Measurements from ENCODE around the gene PDE3A. TPM values are rescaled to one million over a fixed set of nuclear protein-coding genes. Genes with fewer than 3 reads are reported as not detected.

Gene PDE3A
- total RNA-seq, 1 experiment from 2014 or later, result 0.58 TPM

- no peak overlapping the region for H3K4me3 ChIP-seq (ENCODE audit: low read length)
- H3K4me1 ChIP-seq (ENCODE audit: insufficient read depth, low read length), result peaks cover 3% of the 10 kb centered on the region; the same call in 1 of the 2 replicates
- no peaks in the 10 kb centered on the region for H3K9me2 ChIP-seq (replicated peaks; ENCODE audit: low read length)
- no peak overlapping the region for H3K4me2 ChIP-seq (ENCODE audit: low read length)
- H3K27me3 ChIP-seq (ENCODE audit: low read length), result no peaks in the 10 kb centered on the region
- H4K20me1 ChIP-seq (ENCODE audit: low read length), result no peaks in the 10 kb centered on the region
- no peak overlapping the region for H2AFZ ChIP-seq (ENCODE audit: low read length)
- H3K36me3 ChIP-seq (ENCODE audit: low read depth, low read length), result no peaks in the 10 kb centered on the region
- no peaks in the 10 kb centered on the region for H3K9me3 ChIP-seq (ENCODE audit: low read length)
- H3K27ac ChIP-seq (ENCODE audit: low read length), result no peak overlapping the region
- TF ChIP-seq, protein P1, sequence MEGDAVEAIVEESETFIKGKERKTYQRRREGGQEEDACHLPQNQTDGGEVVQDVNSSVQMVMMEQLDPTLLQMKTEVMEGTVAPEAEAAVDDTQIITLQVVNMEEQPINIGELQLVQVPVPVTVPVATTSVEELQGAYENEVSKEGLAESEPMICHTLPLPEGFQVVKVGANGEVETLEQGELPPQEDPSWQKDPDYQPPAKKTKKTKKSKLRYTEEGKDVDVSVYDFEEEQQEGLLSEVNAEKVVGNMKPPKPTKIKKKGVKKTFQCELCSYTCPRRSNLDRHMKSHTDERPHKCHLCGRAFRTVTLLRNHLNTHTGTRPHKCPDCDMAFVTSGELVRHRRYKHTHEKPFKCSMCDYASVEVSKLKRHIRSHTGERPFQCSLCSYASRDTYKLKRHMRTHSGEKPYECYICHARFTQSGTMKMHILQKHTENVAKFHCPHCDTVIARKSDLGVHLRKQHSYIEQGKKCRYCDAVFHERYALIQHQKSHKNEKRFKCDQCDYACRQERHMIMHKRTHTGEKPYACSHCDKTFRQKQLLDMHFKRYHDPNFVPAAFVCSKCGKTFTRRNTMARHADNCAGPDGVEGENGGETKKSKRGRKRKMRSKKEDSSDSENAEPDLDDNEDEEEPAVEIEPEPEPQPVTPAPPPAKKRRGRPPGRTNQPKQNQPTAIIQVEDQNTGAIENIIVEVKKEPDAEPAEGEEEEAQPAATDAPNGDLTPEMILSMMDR (conservative IDR thresholded peaks at IDR 0.05; ENCODE audit: low read depth, low read length), result no peak
- TF ChIP-seq EZH2 (IDR thresholded peaks at IDR 0.05; ENCODE audit: low read length, unreplicated experiment), result no peak
- TF ChIP-seq EZH2phosphoT487 (IDR thresholded peaks at IDR 0.05; ENCODE audit: borderline replicate concordance, low read length), result no peak
- POLR2A ChIA-PET (ENCODE audit: unreplicated experiment), result no interaction called here
- H3K9ac ChIP-seq (ENCODE audit: low read length), result no peak overlapping the region
- CTCF ChIA-PET, result no interaction called here
- no peaks in the 10 kb centered on the region for H3F3A ChIP-seq (ENCODE audit: low read length, unreplicated experiment)
- no peaks in the 10 kb centered on the region for H3K79me2 ChIP-seq (ENCODE audit: low read length)
- no peak for ATAC-seq
- no TSS peak for BruUV-seq (replicated peaks)
- intact Hi-C loops (cut with micrococcal nuclease), result loop anchor here (2.0 kb wide), 1 partner anchor 103 kb away; no protein-coding TSS in a partner anchor
- DNase-seq, result no peak
These were observed 127.7 kb downstream of the PDE3A start for GRCh38 chr12:20495997-20496396.

- TF ChIP-seq EZH2phosphoT487 (IDR thresholded peaks at IDR 0.05; ENCODE audit: borderline replicate concordance, low read length) (no peak), EZH2 (IDR thresholded peaks at IDR 0.05; ENCODE audit: low read length, unreplicated experiment) (no peak)
- TF ChIP-seq, protein P1 (conservative IDR thresholded peaks at IDR 0.05; ENCODE audit: low read depth, low read length), result no peak
- CTCF ChIA-PET, result no interaction called here
- Histone ChIP-seq H3K27ac (ENCODE audit: low read length) (no peak overlapping the region), H3K36me3 (ENCODE audit: low read depth, low read length) (no peaks in the 10 kb centered on the region), H3K9me2 (replicated peaks; ENCODE audit: low read length) (no peaks in the 10 kb centered on the region), H3K9ac (ENCODE audit: low read length) (no peak overlapping the region), H3K27me3 (ENCODE audit: low read length) (no peaks in the 10 kb centered on the region), H3K4me1 (ENCODE audit: insufficient read depth, low read length) (peaks cover 3% of the 10 kb centered on the region; the same call in 1 of the 2 replicates), H4K20me1 (ENCODE audit: low read length) (no peaks in the 10 kb centered on the region), H3K9me3 (ENCODE audit: low read length) (no peaks in the 10 kb centered on the region), H3K79me2 (ENCODE audit: low read length) (no peaks in the 10 kb centered on the region), H3K4me3 (ENCODE audit: low read length) (no peak overlapping the region), H3F3A (ENCODE audit: low read length, unreplicated experiment) (no peaks in the 10 kb centered on the region), H3K4me2 (ENCODE audit: low read length) (no peak overlapping the region), H2AFZ (ENCODE audit: low read length) (no peak overlapping the region)
- intact Hi-C loops (cut with micrococcal nuclease), result no loop called here
- no TSS peak for BruUV-seq (replicated peaks)
- POLR2A ChIA-PET (ENCODE audit: unreplicated experiment), result no interaction called here
- DNase-seq, result no peak
- ATAC-seq, result no peak
These were observed 129.4 kb downstream of the PDE3A start for GRCh38 chr12:20497707-20498106.

DNA sequence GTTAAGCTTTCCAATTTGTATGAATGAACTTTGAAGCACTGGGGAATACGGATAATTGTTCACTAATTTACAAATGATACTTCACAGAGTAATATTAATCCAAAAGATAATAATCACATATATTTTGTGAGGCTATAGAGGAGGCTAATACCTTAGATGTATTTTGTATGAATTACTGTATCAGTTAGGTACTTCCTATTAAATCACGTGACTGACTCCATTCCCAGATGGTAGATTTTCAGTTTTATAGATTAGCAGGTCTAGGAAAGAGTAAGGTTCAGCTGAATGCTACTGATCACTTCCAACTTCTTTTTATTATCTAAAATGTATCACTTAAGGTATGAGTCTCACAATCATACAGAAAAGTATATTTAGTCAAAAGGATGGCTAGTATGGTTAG, 133.6 kb downstream of the PDE3A start:
- Histone ChIP-seq H3K79me2 (ENCODE audit: low read length) (no peaks in the 10 kb centered on the region), H2AFZ (ENCODE audit: low read length) (no peak overlapping the region), H3K9me3 (ENCODE audit: low read length) (no peaks in the 10 kb centered on the region), H3K27me3 (ENCODE audit: low read length) (no peaks in the 10 kb centered on the region), H3K9me2 (replicated peaks; ENCODE audit: low read length) (no peaks in the 10 kb centered on the region), H3K9ac (ENCODE audit: low read length) (no peak overlapping the region), H4K20me1 (ENCODE audit: low read length) (no peaks in the 10 kb centered on the region), H3K36me3 (ENCODE audit: low read depth, low read length) (no peaks in the 10 kb centered on the region), H3K4me2 (ENCODE audit: low read length) (no peak overlapping the region), H3K27ac (ENCODE audit: low read length) (no peak overlapping the region), H3K4me3 (ENCODE audit: low read length) (no peak overlapping the region), H3F3A (ENCODE audit: low read length, unreplicated experiment) (no peaks in the 10 kb centered on the region), H3K4me1 (ENCODE audit: insufficient read depth, low read length) (no peaks in the 10 kb centered on the region)
- intact Hi-C loops (cut with micrococcal nuclease), result no loop called here
- ChIA-PET CTCF (no interaction called here), POLR2A (ENCODE audit: unreplicated experiment) (no interaction called here)
- BruUV-seq (replicated peaks), result no TSS peak
- ATAC-seq, result no peak
- DNase-seq, result no peak
- TF ChIP-seq EZH2phosphoT487 (IDR thresholded peaks at IDR 0.05; ENCODE audit: borderline replicate concordance, low read length) (no peak), EZH2 (IDR thresholded peaks at IDR 0.05; ENCODE audit: low read length, unreplicated experiment) (no peak)
- TF ChIP-seq, protein P1 (conservative IDR thresholded peaks at IDR 0.05; ENCODE audit: low read depth, low read length), result no peak

Data from PC-3 (cell line).